NB4 (cell line): Measurements from ENCODE around the gene GABBR2.

ENCODE experiments used
- DNase-seq: peaks from one replicate; pipeline ENCODE4 v3.0.0; 2010; ENCODE audit warnings: low read depth
- H3K4me3 ChIP-seq: one replicate; pipeline ENCODE4 v1.5.1; 2011; ENCODE audit warnings: mild to moderate bottlenecking, low read depth, low read length, moderate library complexity
- MAX ChIP-seq: IDR thresholded peaks from 2 replicates; pipeline ENCODE4 v1.6.1; 2011; ENCODE audit warnings: low read depth, low read length
- MYC ChIP-seq: IDR thresholded peaks from 2 replicates; pipeline ENCODE4 v1.6.1; 2011; ENCODE audit warnings: low read depth, low read length
- POLR2A ChIP-seq: IDR thresholded peaks from 2 replicates; pipeline ENCODE4 v1.6.1; 2011; ENCODE audit warnings: mild to moderate bottlenecking; ENCODE audit not compliant: insufficient read length; ENCODE audit errors: extremely low read depth
- TF ChIP-seq, protein P1 (sequence below): IDR thresholded peaks from one replicate; pipeline ENCODE4 v1.5.1; 2012; ENCODE audit warnings: low read depth, low read length

GABBR2 gene

DNA sequence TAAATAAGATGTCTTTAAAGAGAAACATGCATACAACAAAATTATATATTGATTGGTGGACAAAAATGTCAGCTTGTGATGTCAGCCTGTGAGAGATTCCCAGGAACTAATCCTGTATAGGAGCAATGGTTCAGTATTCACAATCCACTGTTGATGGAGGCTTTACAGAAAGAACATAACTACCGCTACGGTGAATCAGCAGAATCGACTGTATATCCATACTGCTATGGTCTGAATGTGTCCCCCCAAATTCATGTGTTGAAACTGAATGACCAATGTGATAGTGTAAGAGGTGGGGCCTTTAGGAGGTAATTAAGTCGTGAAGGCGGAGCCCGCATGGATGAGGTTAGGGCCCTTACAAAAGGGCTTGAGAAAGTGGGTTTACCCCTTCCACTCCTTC is 412.9 kb downstream of the GABBR2 start:
- H3K4me3 ChIP-seq, result no peak overlapping the region
- TF ChIP-seq MAX (no peak), MYC (no peak), POLR2A (no peak)
- TF ChIP-seq, protein P1, sequence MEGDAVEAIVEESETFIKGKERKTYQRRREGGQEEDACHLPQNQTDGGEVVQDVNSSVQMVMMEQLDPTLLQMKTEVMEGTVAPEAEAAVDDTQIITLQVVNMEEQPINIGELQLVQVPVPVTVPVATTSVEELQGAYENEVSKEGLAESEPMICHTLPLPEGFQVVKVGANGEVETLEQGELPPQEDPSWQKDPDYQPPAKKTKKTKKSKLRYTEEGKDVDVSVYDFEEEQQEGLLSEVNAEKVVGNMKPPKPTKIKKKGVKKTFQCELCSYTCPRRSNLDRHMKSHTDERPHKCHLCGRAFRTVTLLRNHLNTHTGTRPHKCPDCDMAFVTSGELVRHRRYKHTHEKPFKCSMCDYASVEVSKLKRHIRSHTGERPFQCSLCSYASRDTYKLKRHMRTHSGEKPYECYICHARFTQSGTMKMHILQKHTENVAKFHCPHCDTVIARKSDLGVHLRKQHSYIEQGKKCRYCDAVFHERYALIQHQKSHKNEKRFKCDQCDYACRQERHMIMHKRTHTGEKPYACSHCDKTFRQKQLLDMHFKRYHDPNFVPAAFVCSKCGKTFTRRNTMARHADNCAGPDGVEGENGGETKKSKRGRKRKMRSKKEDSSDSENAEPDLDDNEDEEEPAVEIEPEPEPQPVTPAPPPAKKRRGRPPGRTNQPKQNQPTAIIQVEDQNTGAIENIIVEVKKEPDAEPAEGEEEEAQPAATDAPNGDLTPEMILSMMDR, result no peak
- DNase-seq, result no peak

DNA sequence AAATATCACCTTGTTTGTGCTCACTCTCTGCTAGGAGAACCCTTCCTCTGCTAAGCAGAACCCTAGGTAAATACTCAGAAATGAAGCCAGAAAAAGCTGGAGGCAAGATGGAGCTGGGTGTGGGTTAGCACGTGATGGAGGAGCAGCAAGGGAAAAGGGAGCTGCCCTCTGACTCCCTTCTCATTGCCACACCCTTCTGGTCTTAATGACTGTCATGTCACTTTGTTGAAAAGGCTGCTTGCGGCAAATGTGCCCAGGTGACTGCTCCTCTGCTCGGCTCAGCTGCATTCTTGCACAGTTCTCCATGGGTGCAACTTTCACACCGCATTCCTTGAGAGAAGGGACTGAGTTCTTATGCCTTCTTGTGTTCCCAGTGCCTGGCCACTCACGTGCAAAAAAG is 416.9 kb downstream of the GABBR2 start:
- TF ChIP-seq POLR2A, result no peak
- TF ChIP-seq MYC, result no peak
- no peak for TF ChIP-seq MAX
- TF ChIP-seq, protein P1, result no peak
- H3K4me3 ChIP-seq, result no peak overlapping the region
- DNase-seq, result no peak

DNA sequence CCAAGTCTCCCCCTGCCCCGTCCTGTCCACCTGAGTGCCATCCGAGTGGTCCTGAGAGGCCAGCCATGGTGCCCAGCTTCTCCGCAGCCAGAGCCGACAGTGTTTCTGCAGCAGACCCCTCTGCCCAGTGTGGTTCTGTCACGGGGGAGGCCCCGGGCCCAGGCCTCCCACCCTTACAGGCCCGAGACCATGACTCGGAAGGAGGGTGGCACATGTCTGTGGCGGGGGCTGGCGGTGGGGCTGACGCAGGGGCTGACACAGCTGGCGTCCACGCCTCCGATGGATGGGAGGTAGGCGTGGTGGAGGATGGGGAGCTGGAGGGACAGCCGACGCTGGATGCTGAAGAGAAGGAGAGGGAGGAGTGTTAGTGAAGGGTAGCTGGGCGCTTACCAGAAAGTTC is 418.3 kb downstream of the GABBR2 start:
- H3K4me3 ChIP-seq, result no peak overlapping the region
- DNase-seq, result no peak
- TF ChIP-seq POLR2A, result no peak
- TF ChIP-seq, protein P1, result no peak
- TF ChIP-seq MYC, result no peak
- TF ChIP-seq MAX, result no peak

DNA sequence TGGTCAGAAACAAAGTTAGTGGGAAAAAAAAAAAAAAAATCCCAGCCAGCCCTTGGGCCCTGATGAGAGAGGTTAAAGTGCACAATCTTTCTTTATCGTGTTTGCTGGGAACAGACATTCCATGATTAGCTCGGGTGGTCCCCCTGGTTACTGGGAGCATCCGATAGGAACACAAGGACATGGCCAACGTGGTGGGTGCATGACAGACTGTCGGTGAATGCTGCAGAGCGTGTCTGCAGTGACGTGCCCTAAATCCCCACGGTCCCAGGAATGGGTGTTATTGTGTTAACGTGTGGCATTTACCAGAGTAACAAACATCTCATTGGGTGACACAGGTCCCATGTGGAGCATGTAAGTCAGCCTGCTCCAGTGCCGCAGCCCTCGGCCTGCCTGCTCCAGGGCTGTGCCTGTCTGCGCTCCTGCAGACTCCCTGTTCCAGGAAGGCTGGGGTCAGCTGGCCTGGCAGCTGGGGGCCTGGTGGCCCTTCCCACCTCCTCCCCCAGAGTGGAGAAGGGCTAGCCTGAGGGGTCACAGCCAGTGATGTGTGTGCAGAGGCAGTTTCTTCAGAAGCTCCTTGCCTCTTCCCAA is 419.0 kb downstream of the GABBR2 start:
- no peak overlapping the region for H3K4me3 ChIP-seq
- TF ChIP-seq, protein P1, result no peak
- TF ChIP-seq MAX (no peak), POLR2A (no peak), MYC (no peak)
- no peak for DNase-seq

DNA sequence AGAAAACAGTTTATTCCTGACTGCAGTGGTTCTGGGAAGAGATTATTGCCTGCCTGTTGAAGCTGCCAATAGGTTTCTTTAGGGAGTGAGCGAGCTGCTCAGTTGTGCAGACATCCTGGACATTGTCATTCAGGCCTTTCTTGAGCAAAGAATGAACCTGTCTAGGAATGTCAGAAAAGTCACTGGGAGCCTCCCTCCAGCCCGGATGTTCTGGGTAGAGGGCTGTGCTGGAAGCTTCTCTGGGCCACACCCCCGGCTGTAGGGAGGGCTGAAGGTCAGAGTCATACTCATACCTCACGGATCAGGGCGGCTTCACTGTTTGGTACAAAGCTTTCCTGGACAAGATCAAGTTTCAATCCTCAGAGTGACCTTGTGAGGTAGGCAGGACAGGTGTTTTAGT is 419.9 kb downstream of the GABBR2 start:
- DNase-seq, result no peak
- no peak overlapping the region for H3K4me3 ChIP-seq
- TF ChIP-seq, protein P1, result no peak
- TF ChIP-seq MYC, result no peak
- TF ChIP-seq MAX, result no peak
- no peak for TF ChIP-seq POLR2A
